ENCODE measurements around the gene DMP1.

DMP1 gene

DNA sequence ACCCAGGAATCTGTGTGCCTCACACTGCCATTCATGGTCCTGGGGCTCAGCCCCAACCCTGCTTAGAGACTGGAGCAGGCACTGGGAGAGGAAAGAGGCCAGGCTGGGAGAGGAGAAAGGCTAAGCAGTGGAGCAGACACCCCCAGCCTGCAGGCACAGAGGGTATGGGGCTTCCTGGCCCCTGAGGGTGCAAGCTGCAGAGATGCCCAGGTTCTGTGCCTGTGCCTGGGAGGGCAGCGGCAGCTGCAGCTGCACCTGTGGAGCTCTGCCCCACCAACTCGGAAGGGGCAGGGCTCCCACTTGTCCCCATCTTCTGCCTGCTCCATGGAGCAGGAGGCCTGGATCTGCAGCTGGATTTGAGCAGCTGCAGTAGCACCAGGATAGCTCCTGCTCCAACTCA lies 47.9 kb downstream of the DMP1 start:
- DNase-seq (ENCODE audit: low read depth), result no peak
- TF ChIP-seq, protein P1, sequence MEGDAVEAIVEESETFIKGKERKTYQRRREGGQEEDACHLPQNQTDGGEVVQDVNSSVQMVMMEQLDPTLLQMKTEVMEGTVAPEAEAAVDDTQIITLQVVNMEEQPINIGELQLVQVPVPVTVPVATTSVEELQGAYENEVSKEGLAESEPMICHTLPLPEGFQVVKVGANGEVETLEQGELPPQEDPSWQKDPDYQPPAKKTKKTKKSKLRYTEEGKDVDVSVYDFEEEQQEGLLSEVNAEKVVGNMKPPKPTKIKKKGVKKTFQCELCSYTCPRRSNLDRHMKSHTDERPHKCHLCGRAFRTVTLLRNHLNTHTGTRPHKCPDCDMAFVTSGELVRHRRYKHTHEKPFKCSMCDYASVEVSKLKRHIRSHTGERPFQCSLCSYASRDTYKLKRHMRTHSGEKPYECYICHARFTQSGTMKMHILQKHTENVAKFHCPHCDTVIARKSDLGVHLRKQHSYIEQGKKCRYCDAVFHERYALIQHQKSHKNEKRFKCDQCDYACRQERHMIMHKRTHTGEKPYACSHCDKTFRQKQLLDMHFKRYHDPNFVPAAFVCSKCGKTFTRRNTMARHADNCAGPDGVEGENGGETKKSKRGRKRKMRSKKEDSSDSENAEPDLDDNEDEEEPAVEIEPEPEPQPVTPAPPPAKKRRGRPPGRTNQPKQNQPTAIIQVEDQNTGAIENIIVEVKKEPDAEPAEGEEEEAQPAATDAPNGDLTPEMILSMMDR (IDR thresholded peaks at IDR 0.05; ENCODE audit: control insufficient read depth, insufficient read depth, low read depth, low read length, missing control alignments), result no peak
- no peak overlapping the region for H3K4me3 ChIP-seq (ENCODE audit: control insufficient read depth, low read depth, low read length)

DNA sequence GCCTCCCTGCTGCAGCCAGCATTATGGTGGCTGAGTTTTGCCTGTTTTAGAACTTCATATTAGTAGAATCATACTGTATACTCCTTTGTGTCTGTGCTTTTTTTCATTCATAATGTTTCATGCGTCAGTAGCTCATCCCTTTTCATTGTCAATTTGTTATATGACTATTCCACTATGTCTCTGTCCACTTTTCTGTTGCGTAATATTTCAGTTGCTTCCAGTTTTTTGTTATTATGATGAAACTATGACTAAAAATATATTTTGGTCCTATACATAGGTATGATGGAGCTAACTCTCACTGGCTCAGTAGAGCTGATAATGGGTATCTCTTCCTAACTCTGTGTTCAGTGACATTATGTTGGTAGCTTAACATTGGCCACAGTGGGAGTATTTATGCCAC lies 48.3 kb downstream of the DMP1 start:
- TF ChIP-seq, protein P1 (IDR thresholded peaks at IDR 0.05; ENCODE audit: control insufficient read depth, insufficient read depth, low read depth, low read length, missing control alignments), result no peak
- no peak for DNase-seq (ENCODE audit: low read depth)

DNA sequence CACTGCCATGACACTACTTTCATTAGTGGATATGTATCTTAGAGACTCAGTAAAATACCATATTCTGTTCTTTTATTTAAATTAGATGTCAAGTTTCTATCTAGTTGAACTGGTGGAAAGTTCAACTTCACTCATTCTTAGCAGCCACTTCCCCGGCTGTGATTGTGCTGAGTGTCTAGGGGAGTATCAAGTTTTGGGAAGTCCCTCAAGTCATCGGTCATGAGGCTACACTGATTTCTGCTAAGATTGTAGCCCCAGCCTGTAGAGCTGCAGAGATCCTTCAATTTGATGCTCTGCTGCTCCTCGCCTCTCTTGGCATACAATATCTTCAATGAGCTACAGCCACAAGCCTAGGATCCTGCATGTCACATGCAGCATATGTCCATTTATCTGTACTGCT lies 53.9 kb downstream of the DMP1 start:
- no peak overlapping the region for H3K4me3 ChIP-seq (ENCODE audit: control insufficient read depth, low read depth, low read length)
- TF ChIP-seq, protein P1 (IDR thresholded peaks at IDR 0.05; ENCODE audit: control insufficient read depth, insufficient read depth, low read depth, low read length, missing control alignments), result no peak
- no peak for DNase-seq (ENCODE audit: low read depth)

More for the DNA sequence above, 48.3 kb downstream of the DMP1 start:
- no peak overlapping the region for H3K4me3 ChIP-seq (ENCODE audit: control insufficient read depth, low read depth, low read length)

DNA sequence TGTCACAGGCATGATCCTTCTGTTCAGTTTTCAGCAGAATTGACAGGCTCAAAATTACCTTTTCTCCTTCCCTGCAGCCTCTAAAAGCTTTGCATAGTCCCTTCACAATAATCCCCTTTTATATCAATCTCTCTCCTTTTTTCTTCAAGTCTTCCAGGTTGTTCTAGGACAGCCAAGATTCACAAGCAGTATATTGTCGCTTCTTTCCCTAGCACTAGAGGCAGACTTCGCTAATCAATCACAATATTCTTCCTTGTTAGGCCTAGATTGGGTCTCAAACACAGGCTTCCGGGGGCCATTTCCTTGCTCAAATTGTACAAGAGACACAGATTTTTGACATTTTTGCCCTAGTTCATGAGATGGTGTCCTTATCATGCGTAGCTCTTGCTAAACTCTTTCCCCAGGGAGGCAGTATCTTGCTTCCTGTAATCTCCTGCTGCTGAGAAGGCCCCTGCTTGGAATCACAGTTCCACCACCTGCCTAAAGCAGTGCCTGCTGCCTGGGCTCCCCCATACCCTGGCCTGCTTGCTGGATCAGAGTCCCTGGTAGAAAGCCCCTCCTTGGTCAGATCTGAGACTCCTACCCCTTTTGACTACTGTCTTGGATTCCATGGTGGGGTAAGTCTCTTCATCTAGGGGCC lies 57.3 kb downstream of the DMP1 start:
- DNase-seq (ENCODE audit: low read depth), result no peak
- TF ChIP-seq, protein P1 (IDR thresholded peaks at IDR 0.05; ENCODE audit: control insufficient read depth, insufficient read depth, low read depth, low read length, missing control alignments), result no peak
- H3K4me3 ChIP-seq (ENCODE audit: control insufficient read depth, low read depth, low read length), result no peak overlapping the region
